ENCODE measurements around the gene GOLGA2. TPM values are rescaled to one million over a fixed set of nuclear protein-coding genes. Genes with fewer than 3 reads are reported as not detected.

GOLGA2 gene
- total and polyA plus RNA-seq, 7 experiments from 2014 or later: 6.0 to 76.6 (median 58.1) TPM

- peaks cover 0 to 5% (median 4%) of the 10 kb centered on the region in 7 donors for H3K4me1 Mint-ChIP-seq
- H3K27me3 Mint-ChIP-seq: no peaks in the 10 kb centered on the region
- H3K4me3 Mint-ChIP-seq: no peak overlapping the region
- CTCF ChIA-PET: interaction anchor here (0.9 to 2.3 kb wide), 3 partner anchors 45 to 123 kb away, joined by 3 to 4 read pairs (median 4); no protein-coding TSS in a partner anchor
- intact Hi-C loops (cut with micrococcal nuclease): no loop called here
- DNase-seq: no peak
- H3K9me3 Mint-ChIP-seq: peaks cover 0 to 1% (median 0%) of the 10 kb centered on the region in 11 donors
- POLR2A ChIA-PET: no interaction called here
- Histone ChIP-seq H3K9me3 (ENCODE audit: control insufficient read depth in 2 of 3, low read length in 3 of 3) (no peaks in the 10 kb centered on the region), H3K4me3 (ENCODE audit: low read length) (no peak overlapping the region), H3K36me3 (ENCODE audit: control insufficient read depth in 2 of 3, insufficient read depth in 3 of 3, low read length in 3 of 3) (peaks cover 0 to 4% (median 0%) of the 10 kb centered on the region in 3 experiments), H3K27ac (ENCODE audit: low read depth, low read length) (no peak overlapping the region), H3K4me1 (ENCODE audit: control insufficient read depth in 2 of 2, insufficient read depth in 2 of 2, low read length in 2 of 2) (no peaks in the 10 kb centered on the region), H3K27me3 (ENCODE audit: control insufficient read depth in 2 of 2, insufficient read depth in 2 of 2, low read length in 2 of 2) (no peaks in the 10 kb centered on the region)
- peaks cover 0 to 4% (median 0%) of the 10 kb centered on the region in 5 donors for H3K36me3 Mint-ChIP-seq
- no peak overlapping the region for H3K27ac Mint-ChIP-seq
- ATAC-seq: no peak
Observed at GRCh38 chr9:128296340-128297220, 20.8 kb upstream of the GOLGA2 start.

GRCh38 chr9:128294142-128294541, 18.3 kb upstream of the GOLGA2 start:
- ATAC-seq (no peak), DNase-seq (no peak)
- Histone ChIP-seq H3K4me1 (ENCODE audit: control insufficient read depth in 2 of 2, insufficient read depth in 2 of 2, low read length in 2 of 2) (no peaks in the 10 kb centered on the region), H3K4me3 (ENCODE audit: low read length) (no peak overlapping the region), H3K27ac (ENCODE audit: low read depth, low read length) (no peak overlapping the region), H3K9me3 (ENCODE audit: control insufficient read depth in 2 of 3, low read length in 3 of 3) (no peaks in the 10 kb centered on the region), H3K36me3 (ENCODE audit: control insufficient read depth in 2 of 3, insufficient read depth in 3 of 3, low read length in 3 of 3) (peaks cover 0 to 4% (median 0%) of the 10 kb centered on the region in 3 experiments), H3K27me3 (ENCODE audit: control insufficient read depth in 2 of 2, insufficient read depth in 2 of 2, low read length in 2 of 2) (no peaks in the 10 kb centered on the region)
- H3K27ac Mint-ChIP-seq: no peak overlapping the region
- H3K36me3 Mint-ChIP-seq: peaks cover 0 to 5% (median under 1%) of the 10 kb centered on the region in 5 donors
- intact Hi-C loops (cut with micrococcal nuclease): loop anchor here in 1 of 2 donors (2.0 kb wide), 1 partner anchor 121 kb away; no protein-coding TSS in a partner anchor
- H3K4me3 Mint-ChIP-seq: no peak overlapping the region
- no peaks in the 10 kb centered on the region for H3K27me3 Mint-ChIP-seq
- H3K9me3 Mint-ChIP-seq: peaks cover 0 to 1% (median 0%) of the 10 kb centered on the region in 11 donors
- POLR2A ChIA-PET: no interaction called here
- CTCF ChIA-PET: interaction anchor here (0.6 to 0.7 kb wide), 3 partner anchors 109 to 295 kb away, joined by 3 to 7 read pairs (median 4); no protein-coding TSS in a partner anchor
- H3K4me1 Mint-ChIP-seq: peaks cover 0 to 5% (median 4%) of the 10 kb centered on the region in 7 donors

DNA sequence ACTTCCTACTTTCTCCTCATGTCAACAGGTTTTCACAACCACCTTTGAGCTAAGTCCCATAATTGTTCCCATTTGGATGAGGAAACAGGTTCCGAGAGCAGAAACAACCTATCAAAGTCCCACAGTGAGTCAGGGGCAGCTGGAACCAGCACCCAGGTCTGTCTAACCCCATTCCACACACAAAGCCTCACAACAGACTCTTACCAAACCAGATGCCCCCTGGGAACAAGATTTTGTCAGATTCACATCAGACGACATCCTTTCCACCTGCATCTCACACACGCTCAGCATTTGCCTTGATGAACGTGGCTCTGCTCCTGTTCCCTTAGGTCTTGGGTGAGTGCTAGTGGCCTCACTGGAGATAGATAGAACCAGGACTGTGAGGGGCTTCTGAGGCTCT, 17.3 kb upstream of the GOLGA2 start:
- no peak overlapping the region for H3K27ac Mint-ChIP-seq
- no peaks in the 10 kb centered on the region for H3K9me3 ChIP-seq (ENCODE audit: control insufficient read depth in 2 of 3, low read length in 3 of 3)
- DNase-seq (no peak), ATAC-seq (no peak)
- ChIA-PET CTCF (no interaction called here), POLR2A (interaction anchor here (0.6 kb wide), 1 partner anchor 83 kb away, joined by 3 read pairs; no protein-coding TSS in a partner anchor)
- H3K4me1 ChIP-seq (ENCODE audit: control insufficient read depth in 2 of 2, insufficient read depth in 2 of 2, low read length in 2 of 2): no peaks in the 10 kb centered on the region
- no peak overlapping the region for H3K4me3 ChIP-seq (ENCODE audit: low read length)
- no peaks in the 10 kb centered on the region for H3K27me3 ChIP-seq (ENCODE audit: control insufficient read depth in 2 of 2, insufficient read depth in 2 of 2, low read length in 2 of 2)
- H3K9me3 Mint-ChIP-seq: peaks cover 0 to 1% (median 0%) of the 10 kb centered on the region in 11 donors
- H3K36me3 ChIP-seq (ENCODE audit: control insufficient read depth in 2 of 3, insufficient read depth in 3 of 3, low read length in 3 of 3): peaks cover 0 to 10% (median 0%) of the 10 kb centered on the region in 3 experiments
- intact Hi-C loops (cut with micrococcal nuclease): no loop called here
- H3K4me3 Mint-ChIP-seq: no peak overlapping the region
- no peak overlapping the region for H3K27ac ChIP-seq (ENCODE audit: low read depth, low read length)
- H3K36me3 Mint-ChIP-seq: peaks cover 0 to 15% (median 4%) of the 10 kb centered on the region in 5 donors
- peaks cover 0 to 5% (median 4%) of the 10 kb centered on the region in 7 donors for H3K4me1 Mint-ChIP-seq
- H3K27me3 Mint-ChIP-seq: no peaks in the 10 kb centered on the region

- Histone ChIP-seq H3K27me3 (ENCODE audit: control insufficient read depth in 2 of 2, insufficient read depth in 2 of 2, low read length in 2 of 2) (no peaks in the 10 kb centered on the region), H3K9me3 (ENCODE audit: control insufficient read depth in 2 of 3, low read length in 3 of 3) (no peaks in the 10 kb centered on the region), H3K27ac (ENCODE audit: low read depth, low read length) (no peak overlapping the region), H3K4me3 (ENCODE audit: low read length) (no peak overlapping the region), H3K36me3 (ENCODE audit: control insufficient read depth in 2 of 3, insufficient read depth in 3 of 3, low read length in 3 of 3) (peaks cover 0 to 13% (median 0%) of the 10 kb centered on the region in 3 experiments), H3K4me1 (ENCODE audit: control insufficient read depth in 2 of 2, insufficient read depth in 2 of 2, low read length in 2 of 2) (no peaks in the 10 kb centered on the region)
- no peak overlapping the region for H3K27ac Mint-ChIP-seq
- H3K36me3 Mint-ChIP-seq: peaks cover 0 to 18% (median 4%) of the 10 kb centered on the region in 5 donors
- no peak for ATAC-seq
- H3K9me3 Mint-ChIP-seq: peaks cover 0 to 1% (median 0%) of the 10 kb centered on the region in 11 donors
- no peaks in the 10 kb centered on the region for H3K27me3 Mint-ChIP-seq
- peaks cover 0 to 5% (median 4%) of the 10 kb centered on the region in 7 donors for H3K4me1 Mint-ChIP-seq
- H3K4me3 Mint-ChIP-seq: no peak overlapping the region
- ChIA-PET CTCF (interaction anchor here (0.5 to 0.7 kb wide), 3 partner anchors 70 to 434 kb away, joined by 3 to 5 read pairs (median 4); no protein-coding TSS in a partner anchor), POLR2A (interaction anchor here (0.8 kb wide), 1 partner anchor 49 kb away, joined by 4 read pairs; no protein-coding TSS in a partner anchor)
- DNase-seq: no peak
- intact Hi-C loops (cut with micrococcal nuclease): no loop called here
Observed at GRCh38 chr9:128292009-128292408, 16.2 kb upstream of the GOLGA2 start.

DNA sequence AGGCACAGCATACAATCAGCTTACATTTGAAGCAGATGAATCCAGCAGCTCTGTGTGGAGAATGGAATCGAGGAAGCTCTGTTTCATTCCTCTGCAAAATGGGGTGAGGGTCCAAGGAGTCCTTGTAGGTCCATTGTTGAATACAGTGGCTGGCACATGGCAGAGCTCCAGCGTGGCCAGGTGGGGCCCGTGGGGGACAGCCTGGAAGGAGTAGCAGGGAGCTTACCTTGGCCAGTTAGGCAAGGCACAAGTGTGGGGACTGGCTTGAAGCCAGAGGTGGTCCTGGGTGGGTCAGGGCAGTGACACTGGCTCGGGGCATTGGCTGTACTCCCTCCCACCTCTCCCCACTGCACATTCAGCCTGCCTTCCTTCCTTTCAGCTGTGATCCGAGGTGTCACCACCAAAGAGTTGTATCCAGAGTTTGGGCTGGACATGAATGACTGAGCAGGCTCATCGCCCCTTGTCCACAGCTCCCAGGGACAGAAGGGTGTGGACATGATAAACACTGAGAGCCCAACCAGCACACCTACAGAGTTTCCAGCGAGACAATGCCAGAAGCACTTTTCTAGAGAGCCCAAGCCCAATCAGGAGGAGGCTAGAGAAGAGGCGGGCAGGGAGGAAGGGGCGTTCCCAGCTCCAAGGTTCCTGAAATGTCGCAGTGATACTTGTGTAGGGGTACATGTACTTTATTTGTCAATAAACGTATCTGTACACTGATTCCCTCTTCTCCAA, 12.6 kb upstream of the GOLGA2 start:
- no peaks in the 10 kb centered on the region for H3K27me3 ChIP-seq (ENCODE audit: control insufficient read depth in 2 of 2, insufficient read depth in 2 of 2, low read length in 2 of 2)
- no peaks in the 10 kb centered on the region for H3K4me1 ChIP-seq (ENCODE audit: control insufficient read depth in 2 of 2, insufficient read depth in 2 of 2, low read length in 2 of 2)
- H3K36me3 ChIP-seq (ENCODE audit: control insufficient read depth in 2 of 3, insufficient read depth in 3 of 3, low read length in 3 of 3): peaks cover 0 to 32% (median 0%) of the 10 kb centered on the region in 3 experiments
- Mint-ChIP-seq H3K27me3 (no peaks in the 10 kb centered on the region), H3K36me3 (peaks cover 0 to 20% (median 4%) of the 10 kb centered on the region in 5 donors), H3K4me3 (no peak overlapping the region), H3K27ac (no peak overlapping the region), H3K9me3 (no peaks in the 10 kb centered on the region), H3K4me1 (no peaks in the 10 kb centered on the region)
- no peak overlapping the region for H3K27ac ChIP-seq (ENCODE audit: low read depth, low read length)
- ChIA-PET POLR2A (no interaction called here), CTCF (no interaction called here)
- ATAC-seq (no peak), DNase-seq (no peak)
- intact Hi-C loops (cut with micrococcal nuclease): no loop called here
- no peak overlapping the region for H3K4me3 ChIP-seq (ENCODE audit: low read length)
- no peaks in the 10 kb centered on the region for H3K9me3 ChIP-seq (ENCODE audit: control insufficient read depth in 2 of 3, low read length in 3 of 3)

- Mint-ChIP-seq H3K4me1 (no peaks in the 10 kb centered on the region), H3K9me3 (no peaks in the 10 kb centered on the region), H3K27ac (no peak overlapping the region), H3K27me3 (no peaks in the 10 kb centered on the region), H3K36me3 (peaks cover 0 to 20% (median 4%) of the 10 kb centered on the region in 5 donors), H3K4me3 (no peak overlapping the region)
- intact Hi-C loops (cut with micrococcal nuclease): no loop called here
- Histone ChIP-seq H3K4me1 (ENCODE audit: control insufficient read depth in 2 of 2, insufficient read depth in 2 of 2, low read length in 2 of 2) (no peaks in the 10 kb centered on the region), H3K27ac (ENCODE audit: low read depth, low read length) (no peak overlapping the region), H3K9me3 (ENCODE audit: control insufficient read depth in 2 of 3, low read length in 3 of 3) (no peaks in the 10 kb centered on the region), H3K36me3 (ENCODE audit: control insufficient read depth in 2 of 3, insufficient read depth in 3 of 3, low read length in 3 of 3) (peaks cover 0 to 29% (median 0%) of the 10 kb centered on the region in 3 experiments), H3K4me3 (ENCODE audit: low read length) (no peak overlapping the region), H3K27me3 (ENCODE audit: control insufficient read depth in 2 of 2, insufficient read depth in 2 of 2, low read length in 2 of 2) (no peaks in the 10 kb centered on the region)
- DNase-seq (no peak), ATAC-seq (no peak)
- ChIA-PET CTCF (interaction anchor here (0.6 kb wide), 1 partner anchor 475 kb away, joined by 8 read pairs; no protein-coding TSS in a partner anchor), POLR2A (interaction anchor here (1.2 kb wide), 1 partner anchor 23 kb away, joined by 3 read pairs; no protein-coding TSS in a partner anchor)
Observed at GRCh38 chr9:128286440-128286839, 10.6 kb upstream of the GOLGA2 start.
